Lower leg skin (tissue), 3 donors: ENCODE measurements around the gene DSC1.

Experiments used
- CTCF ChIP-seq, 3 donors: fragments of 450-650 bp; IDR thresholded peaks; one replicate each; pipeline ENCODE4 v1.5.1; 2016; ENCODE audit warnings: antibody characterized with exemption in 3 of 3, mild to moderate bottlenecking in 3 of 3, moderate library complexity in 2 of 3
- POLR2A ChIP-seq, 2 donors: fragments of 450-650 bp; IDR thresholded peaks; one replicate each; pipeline ENCODE4 v1.6.1; 2016 to 2017; ENCODE audit warnings: antibody characterized with exemption in 2 of 2, mild to moderate bottlenecking in 1 of 2, moderate library complexity in 1 of 2

- TF ChIP-seq CTCF (IDR thresholded peaks at IDR 0.05) (no peak), POLR2A (IDR thresholded peaks at IDR 0.05) (no peak)
Observed at GRCh38 chr18:31199190-31199769, 36.6 kb upstream of the DSC1 start.
